HAP-1 (cell line): Measurements from ENCODE around the gene ARHGEF1.

Source experiments
- DNase-seq, 2 experiments: peaks; one replicate each; pipeline ENCODE4 v3.0.0-alpha.2; 2016 to 2020; ENCODE audit warnings: low spot score in 2 of 2
- H3K27me3 ChIP-seq: fragments of 250-450 bp; sonication (Bioruptor Pico); 2 replicates; pipeline ENCODE4 v1.5.1; 2020; ENCODE audit warnings: low read depth, mild to moderate bottlenecking, moderate library complexity
- H3K36me3 ChIP-seq: fragments of 250-450 bp; sonication (Bioruptor Pico); replicated peaks from 2 replicates; pipeline ENCODE4 v1.5.1; 2020; ENCODE audit warnings: mild to moderate bottlenecking
- H3K4me1 ChIP-seq: fragments of 250-450 bp; sonication (Bioruptor Pico); 2 replicates; pipeline ENCODE4 v1.5.1; 2020; ENCODE audit warnings: mild to moderate bottlenecking
- H3K4me3 ChIP-seq: fragments of 250-450 bp; sonication (Bioruptor Pico); 2 replicates; pipeline ENCODE4 v1.5.1; 2020; ENCODE audit warnings: mild to moderate bottlenecking, moderate library complexity
- H3K9me3 ChIP-seq: fragments of 250-450 bp; sonication (Bioruptor Pico); 2 replicates; pipeline ENCODE4 v1.5.1; 2020; ENCODE audit warnings: mild to moderate bottlenecking, moderate library complexity
- in situ Hi-C: fragments of 300-500 bp; cut with MboI; formaldehyde crosslinking; loops from 3 replicates; pipeline ENCODE4 v1.14.3; 2020; ENCODE audit warnings: low sequenced_read_pairs, inconsistent platforms, mixed read lengths

Gene ARHGEF1

GRCh38 chr19:41896581-41896942, 13.6 kb downstream of the ARHGEF1 start:
- DNase-seq: no peak
- Histone ChIP-seq H3K36me3 (peaks cover 34% of the 10 kb centered on the region), H3K4me1 (no peaks in the 10 kb centered on the region), H3K4me3 (no peak overlapping the region), H3K27me3 (no peaks in the 10 kb centered on the region), H3K9me3 (no peaks in the 10 kb centered on the region)
- in situ Hi-C loops: no loop called here

GRCh38 chr19:41897181-41897580, 14.2 kb downstream of the ARHGEF1 start:
- H3K27me3 ChIP-seq: no peaks in the 10 kb centered on the region
- no peak overlapping the region for H3K4me3 ChIP-seq
- peaks cover 37% of the 10 kb centered on the region for H3K36me3 ChIP-seq
- DNase-seq: no peak
- in situ Hi-C loops: no loop called here
- no peaks in the 10 kb centered on the region for H3K4me1 ChIP-seq
- H3K9me3 ChIP-seq: no peaks in the 10 kb centered on the region

DNA sequence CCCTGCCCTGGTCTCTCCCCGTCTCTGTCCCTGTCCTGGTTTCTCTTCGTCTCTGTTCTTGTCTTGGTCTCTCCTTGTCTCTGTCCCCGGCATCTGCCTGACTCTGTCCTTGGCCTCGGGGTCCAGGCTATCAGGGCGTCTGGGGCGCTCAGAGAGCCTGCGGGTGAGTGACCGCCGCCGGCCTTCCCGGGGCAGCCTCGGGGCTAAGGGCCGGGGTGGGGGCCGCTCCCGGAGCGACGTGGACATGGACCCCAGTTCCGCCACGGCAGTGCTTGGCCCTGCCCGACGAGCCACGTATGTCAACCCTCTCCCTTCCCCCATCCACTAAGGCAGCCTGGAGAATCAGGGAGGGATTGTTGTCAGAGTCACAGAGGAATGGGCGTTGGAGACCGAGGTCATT, 14.8 kb downstream of the ARHGEF1 start:
- Histone ChIP-seq H3K4me1 (no peaks in the 10 kb centered on the region), H3K9me3 (no peaks in the 10 kb centered on the region), H3K27me3 (no peaks in the 10 kb centered on the region), H3K4me3 (no peak overlapping the region), H3K36me3 (peaks cover 42% of the 10 kb centered on the region)
- in situ Hi-C loops: no loop called here
- DNase-seq: no peak

DNA sequence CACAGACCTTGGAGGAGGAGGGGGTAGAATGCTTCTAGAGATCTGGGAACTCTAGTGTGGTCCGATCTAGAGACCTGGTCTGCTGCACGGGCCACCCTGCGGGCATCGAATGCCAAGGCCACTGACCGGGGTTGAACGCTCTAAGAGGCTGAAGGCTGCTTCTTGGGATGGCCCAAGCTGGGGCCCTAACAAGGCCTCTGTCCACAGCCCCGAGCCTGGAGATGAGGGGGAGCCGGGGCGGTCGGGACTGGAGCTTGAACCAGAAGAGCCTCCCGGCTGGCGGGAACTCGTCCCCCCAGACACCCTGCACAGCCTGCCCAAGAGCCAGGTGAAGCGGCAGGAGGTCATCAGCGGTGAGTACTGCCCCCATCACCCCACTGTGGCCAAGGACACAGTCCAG, 15.3 kb downstream of the ARHGEF1 start:
- Histone ChIP-seq H3K4me1 (no peaks in the 10 kb centered on the region), H3K9me3 (no peaks in the 10 kb centered on the region), H3K4me3 (no peak overlapping the region), H3K27me3 (no peaks in the 10 kb centered on the region), H3K36me3 (peaks cover 47% of the 10 kb centered on the region)
- DNase-seq: no peak
- in situ Hi-C loops: no loop called here

DNA sequence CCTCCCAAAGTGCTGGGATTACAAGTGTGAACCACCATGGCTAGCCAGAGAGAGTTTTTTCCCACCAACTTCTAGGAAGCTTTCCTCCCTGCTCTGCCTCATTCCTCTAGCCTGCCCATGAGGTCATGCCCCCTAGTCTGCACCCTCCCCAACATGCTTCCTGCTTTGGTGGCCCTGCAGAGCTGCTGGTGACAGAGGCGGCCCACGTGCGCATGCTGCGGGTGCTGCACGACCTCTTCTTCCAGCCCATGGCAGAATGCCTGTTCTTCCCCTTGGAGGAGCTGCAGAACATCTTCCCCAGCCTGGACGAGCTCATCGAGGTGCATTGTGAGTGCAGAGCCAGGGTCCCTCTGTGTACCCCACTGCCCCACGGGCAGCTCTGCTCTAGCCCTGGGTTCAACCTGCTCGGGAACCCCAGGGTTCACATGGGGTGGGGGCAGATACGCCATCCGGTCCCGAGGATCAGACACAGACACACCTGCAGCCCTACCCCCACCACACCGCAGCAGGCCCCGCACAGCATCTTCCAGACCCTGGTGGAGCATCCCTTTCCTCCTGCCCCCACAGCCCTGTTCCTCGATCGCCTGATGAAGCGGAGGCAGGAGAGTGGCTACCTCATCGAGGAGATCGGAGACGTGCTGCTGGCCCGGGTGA, 18.9 kb downstream of the ARHGEF1 start:
- in situ Hi-C loops: no loop called here
- Histone ChIP-seq H3K36me3 (peaks cover 54% of the 10 kb centered on the region), H3K9me3 (no peaks in the 10 kb centered on the region), H3K4me3 (no peak overlapping the region), H3K27me3 (no peaks in the 10 kb centered on the region), H3K4me1 (no peaks in the 10 kb centered on the region)
- no peak for DNase-seq

- no peak for DNase-seq
- Histone ChIP-seq H3K4me3 (no peak overlapping the region), H3K4me1 (no peaks in the 10 kb centered on the region), H3K27me3 (no peaks in the 10 kb centered on the region), H3K36me3 (peaks cover 58% of the 10 kb centered on the region), H3K9me3 (no peaks in the 10 kb centered on the region)
- in situ Hi-C loops: no loop called here
Observed at GRCh38 chr19:41902594-41902993, 19.6 kb downstream of the ARHGEF1 start.

GRCh38 chr19:41903193-41903953, 20.4 kb downstream of the ARHGEF1 start:
- in situ Hi-C loops: no loop called here
- Histone ChIP-seq H3K27me3 (no peaks in the 10 kb centered on the region), H3K4me3 (no peak overlapping the region), H3K4me1 (no peaks in the 10 kb centered on the region), H3K36me3 (peaks cover 53% of the 10 kb centered on the region), H3K9me3 (no peaks in the 10 kb centered on the region)
- no peak for DNase-seq

GRCh38 chr19:41904118-41904870, 21.3 kb downstream of the ARHGEF1 start:
- no peak overlapping the region for H3K4me3 ChIP-seq
- in situ Hi-C loops: no loop called here
- no peaks in the 10 kb centered on the region for H3K27me3 ChIP-seq
- H3K36me3 ChIP-seq: peaks cover 45% of the 10 kb centered on the region
- no peaks in the 10 kb centered on the region for H3K4me1 ChIP-seq
- no peaks in the 10 kb centered on the region for H3K9me3 ChIP-seq
- DNase-seq: no peak

DNA sequence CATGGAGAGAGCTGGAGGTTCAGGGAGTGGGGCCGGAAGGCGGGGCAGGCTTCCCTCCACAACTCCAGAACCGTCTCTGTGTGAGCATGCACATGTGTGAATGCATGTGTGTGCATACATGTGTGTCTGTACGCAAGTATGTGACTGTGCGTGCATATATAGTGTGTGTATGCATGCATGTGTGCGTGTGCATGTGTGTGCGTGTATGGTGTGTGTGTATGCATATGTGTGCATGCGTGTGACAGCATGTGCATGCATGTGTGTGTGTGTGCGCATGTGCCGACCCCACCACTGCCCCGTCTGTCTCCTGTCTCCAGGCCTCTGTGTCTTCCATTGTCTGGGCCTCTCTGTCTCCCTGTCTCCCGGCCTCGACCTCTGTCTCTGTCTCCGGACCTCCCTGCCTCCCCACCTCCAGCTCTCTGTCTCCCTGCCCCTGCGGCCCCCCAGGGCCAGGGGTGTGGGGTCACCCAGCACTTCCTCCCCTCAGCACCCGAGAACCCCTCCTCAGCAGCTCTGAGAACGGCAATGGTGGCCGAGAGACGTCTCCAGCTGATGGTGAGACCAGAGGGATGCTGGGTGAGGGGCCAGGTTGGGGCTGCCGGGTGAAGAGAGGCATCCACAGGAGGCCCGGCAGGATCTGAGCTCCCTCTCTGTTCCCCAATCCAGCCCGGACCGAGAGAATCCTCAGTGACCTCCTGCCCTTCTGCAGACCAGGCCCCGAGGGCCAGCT, 22.5 kb downstream of the ARHGEF1 start:
- Histone ChIP-seq H3K9me3 (no peaks in the 10 kb centered on the region), H3K36me3 (peaks cover 39% of the 10 kb centered on the region), H3K27me3 (0 out of 2 replicates have a peak, but pooled peaks cover 3% of the 10 kb centered on the region), H3K4me1 (no peaks in the 10 kb centered on the region), H3K4me3 (no peak overlapping the region)
- in situ Hi-C loops: no loop called here
- DNase-seq: no peak

DNA sequence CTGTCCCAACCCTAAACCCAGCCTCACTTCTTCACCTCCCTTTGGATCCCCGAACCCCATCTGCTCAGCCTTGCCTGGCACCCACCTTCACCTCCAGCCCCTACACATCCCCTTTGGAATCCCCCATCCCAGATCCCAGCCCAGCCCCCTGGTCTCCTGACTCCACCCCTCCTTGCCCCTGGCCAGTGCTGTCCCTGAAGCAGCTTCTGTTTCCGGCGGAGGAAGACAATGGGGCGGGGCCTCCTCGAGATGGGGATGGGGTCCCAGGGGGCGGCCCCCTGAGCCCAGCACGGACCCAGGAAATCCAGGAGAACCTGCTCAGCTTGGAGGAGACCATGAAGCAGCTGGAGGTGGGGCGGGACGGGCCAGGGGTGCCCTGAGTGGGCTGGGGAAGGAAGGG, 23.3 kb downstream of the ARHGEF1 start:
- in situ Hi-C loops: no loop called here
- Histone ChIP-seq H3K9me3 (no peaks in the 10 kb centered on the region), H3K27me3 (peaks cover 7% of the 10 kb centered on the region), H3K4me3 (no peak overlapping the region), H3K4me1 (no peaks in the 10 kb centered on the region), H3K36me3 (peaks cover 34% of the 10 kb centered on the region)
- no peak for DNase-seq

GRCh38 chr19:41906916-41907680, 24.1 kb downstream of the ARHGEF1 start:
- Histone ChIP-seq H3K4me3 (no peak overlapping the region), H3K36me3 (peaks cover 30% of the 10 kb centered on the region), H3K9me3 (no peaks in the 10 kb centered on the region), H3K4me1 (no peaks in the 10 kb centered on the region), H3K27me3 (peaks cover 15% of the 10 kb centered on the region)
- no peak for DNase-seq
- in situ Hi-C loops: no loop called here

DNA sequence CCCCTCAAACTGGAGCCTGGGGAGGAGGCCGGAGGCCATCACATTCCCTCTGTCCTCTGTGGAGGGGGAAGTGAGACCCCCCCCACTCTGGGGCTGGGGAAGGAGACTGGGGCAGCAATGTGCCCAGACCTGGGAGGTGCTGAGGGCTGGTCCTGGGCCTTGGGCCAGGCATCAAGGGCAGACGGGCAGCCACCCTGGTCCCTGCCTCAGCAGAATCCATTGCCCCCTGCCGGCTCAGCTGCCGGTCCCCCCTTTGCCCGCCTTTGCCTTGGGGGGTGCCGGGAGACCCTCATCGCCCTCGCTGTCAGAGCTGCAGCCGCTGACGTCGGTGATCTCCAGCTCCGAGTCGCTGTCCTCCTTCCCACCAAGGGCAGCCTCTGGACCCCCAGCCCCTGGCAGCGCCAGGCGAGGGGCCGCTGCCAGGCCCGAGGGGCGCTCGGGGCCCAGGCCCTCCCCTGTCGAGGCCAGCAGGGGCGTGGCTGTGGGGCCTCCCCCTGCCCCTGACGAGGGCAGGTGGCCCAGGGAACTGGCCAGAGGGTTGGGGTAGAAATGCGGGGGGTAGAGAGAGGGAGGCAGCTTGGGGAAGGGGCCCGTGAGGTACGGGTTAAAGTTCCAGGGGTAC, 25.1 kb downstream of the ARHGEF1 start:
- DNase-seq: no peak
- Histone ChIP-seq H3K4me1 (no peaks in the 10 kb centered on the region), H3K36me3 (peaks cover 21% of the 10 kb centered on the region), H3K4me3 (no peak overlapping the region), H3K9me3 (no peaks in the 10 kb centered on the region), H3K27me3 (peaks cover 24% of the 10 kb centered on the region)
- in situ Hi-C loops: no loop called here
